C4-2B (cell line): ENCODE data around the gene LDLRAP1.

Experiments used
- ZFX ChIP-seq: fragments of 450-650 bp; IDR thresholded peaks from 2 replicates; pipeline ENCODE4 v1.6.1; 2017
- TF ChIP-seq, protein P1 (sequence below): fragments of 450-650 bp; conservative IDR thresholded peaks from 2 replicates; pipeline ENCODE4 v1.5.1; 2017; ENCODE audit warnings: mild to moderate bottlenecking

DNA sequence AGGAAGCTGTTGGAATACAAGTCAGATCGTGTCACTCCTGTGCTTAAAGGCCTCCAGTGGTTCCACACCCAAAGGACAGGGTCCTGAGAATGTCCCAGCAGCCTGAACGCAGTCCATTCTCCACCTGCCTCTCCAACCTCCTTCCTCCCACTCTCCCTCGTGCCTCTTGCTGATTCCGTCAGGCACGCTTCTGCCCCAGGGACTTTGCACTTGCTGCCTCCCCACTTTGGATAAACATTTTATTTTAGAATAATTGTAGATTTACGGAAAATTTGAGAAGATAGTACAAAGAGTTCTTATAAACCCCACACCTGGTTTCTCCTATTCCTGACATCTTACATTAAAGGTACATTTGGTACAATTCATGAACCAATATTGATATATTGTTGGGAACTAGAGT is 28.4 kb upstream of the LDLRAP1 start:
- TF ChIP-seq, protein P1, sequence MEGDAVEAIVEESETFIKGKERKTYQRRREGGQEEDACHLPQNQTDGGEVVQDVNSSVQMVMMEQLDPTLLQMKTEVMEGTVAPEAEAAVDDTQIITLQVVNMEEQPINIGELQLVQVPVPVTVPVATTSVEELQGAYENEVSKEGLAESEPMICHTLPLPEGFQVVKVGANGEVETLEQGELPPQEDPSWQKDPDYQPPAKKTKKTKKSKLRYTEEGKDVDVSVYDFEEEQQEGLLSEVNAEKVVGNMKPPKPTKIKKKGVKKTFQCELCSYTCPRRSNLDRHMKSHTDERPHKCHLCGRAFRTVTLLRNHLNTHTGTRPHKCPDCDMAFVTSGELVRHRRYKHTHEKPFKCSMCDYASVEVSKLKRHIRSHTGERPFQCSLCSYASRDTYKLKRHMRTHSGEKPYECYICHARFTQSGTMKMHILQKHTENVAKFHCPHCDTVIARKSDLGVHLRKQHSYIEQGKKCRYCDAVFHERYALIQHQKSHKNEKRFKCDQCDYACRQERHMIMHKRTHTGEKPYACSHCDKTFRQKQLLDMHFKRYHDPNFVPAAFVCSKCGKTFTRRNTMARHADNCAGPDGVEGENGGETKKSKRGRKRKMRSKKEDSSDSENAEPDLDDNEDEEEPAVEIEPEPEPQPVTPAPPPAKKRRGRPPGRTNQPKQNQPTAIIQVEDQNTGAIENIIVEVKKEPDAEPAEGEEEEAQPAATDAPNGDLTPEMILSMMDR = no peak
- no peak for TF ChIP-seq ZFX
